PFSK-1 (cell line): Measurements from ENCODE around the gene TAS2R7.

ENCODE experiments used
- POLR2AphosphoS5 ChIP-seq: IDR thresholded peaks from 2 replicates; pipeline ENCODE4 v1.6.1; 2012; ENCODE audit warnings: low read depth, mild to moderate bottlenecking, control low read depth, low read length, moderate library complexity
- REST ChIP-seq, 2 experiments: IDR thresholded peaks; 2 replicates each; pipeline versions ENCODE4 v1.6.1 to v1.8.0; 2011 to 2012; ENCODE audit warnings: low read depth in 2 of 2, low read length in 2 of 2, control low read depth in 1 of 2, inconsistent platforms in 1 of 2, mild to moderate bottlenecking in 1 of 2, moderate library complexity in 1 of 2; ENCODE audit not compliant: insufficient read depth in 1 of 2
- SIN3A ChIP-seq: IDR thresholded peaks from 2 replicates; pipeline ENCODE4 v1.6.1; 2012; ENCODE audit warnings: mild to moderate bottlenecking, low read length, moderate library complexity, borderline replicate concordance; ENCODE audit not compliant: insufficient read depth
- TAF1 ChIP-seq: IDR thresholded peaks from 2 replicates; pipeline ENCODE4 v1.6.1; 2012; ENCODE audit warnings: low read length, control low read depth, borderline replicate concordance; ENCODE audit not compliant: insufficient read depth

GRCh38 chr12:10824957-10825356 is 22.5 kb upstream of the TAS2R7 start:
- TF ChIP-seq REST (IDR thresholded peaks at IDR 0.05; ENCODE audit: insufficient read depth in 1 of 2, low read depth in 2 of 2, low read length in 2 of 2): no peak
- no peak for TF ChIP-seq POLR2AphosphoS5
- TF ChIP-seq TAF1: no peak
- TF ChIP-seq SIN3A: no peak
